GM19238 (cell line): ENCODE data around the gene FGF18.
"Not testable (repeated sequence)": the region's sequence is repeated elsewhere in the genome, so short reads cannot be mapped to it uniquely, and the experiment has no call there.

Experiments used
- DNase-seq: peaks from one replicate; pipeline ENCODE4 v3.0.0; 2011; ENCODE audit warnings: low spot score; ENCODE audit not compliant: insufficient read length

FGF18 gene

DNA sequence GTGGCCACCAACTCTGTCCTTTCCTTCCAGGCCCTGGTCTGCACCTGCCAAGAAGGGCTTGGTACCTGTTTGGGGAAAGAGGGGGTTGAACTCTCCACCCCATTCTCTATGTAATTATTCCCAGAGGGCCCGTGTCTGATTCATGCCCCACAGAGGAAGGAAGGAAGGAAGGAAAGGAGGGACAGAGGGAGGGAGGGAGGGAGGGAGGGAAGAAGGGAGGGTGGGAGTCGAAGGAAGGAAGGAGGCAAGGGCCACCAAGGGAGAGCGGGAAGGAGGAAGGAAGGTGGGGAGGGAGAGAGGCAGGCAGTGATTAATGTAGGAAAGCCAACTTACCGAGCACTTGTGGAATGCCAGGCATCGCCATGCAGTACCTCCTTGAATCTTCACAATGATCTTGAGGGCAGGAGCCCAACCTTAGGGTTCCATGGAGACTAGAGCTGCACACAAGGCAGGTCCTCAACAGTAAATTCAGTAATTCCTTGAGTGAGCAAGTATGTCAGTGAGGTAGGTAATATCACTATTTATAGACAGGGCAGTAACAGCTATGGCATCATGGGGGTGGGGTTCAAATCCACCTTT, 75.8 kb downstream of the FGF18 start:
- DNase-seq = no peak

DNA sequence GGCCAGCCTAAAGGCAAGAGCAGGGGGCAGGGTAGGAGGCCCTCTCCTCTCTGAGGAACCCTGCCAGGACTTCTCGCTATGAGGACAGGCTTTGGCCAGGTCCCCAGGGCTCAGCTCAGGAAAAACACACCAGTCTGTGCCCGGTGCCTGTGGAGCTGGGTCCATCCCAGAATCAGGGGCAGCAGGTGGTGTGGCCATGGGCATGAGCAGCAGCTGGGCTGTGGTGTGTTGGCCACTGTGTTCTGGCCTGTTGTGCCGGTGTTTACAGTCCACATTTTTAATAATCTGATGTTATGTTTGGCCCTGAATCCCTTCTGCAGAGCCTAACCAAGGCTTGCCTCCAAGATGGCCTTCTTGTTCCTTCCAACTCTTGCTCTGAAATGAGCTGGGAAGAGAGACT, 77.0 kb downstream of the FGF18 start:
- DNase-seq = no peak

DNA sequence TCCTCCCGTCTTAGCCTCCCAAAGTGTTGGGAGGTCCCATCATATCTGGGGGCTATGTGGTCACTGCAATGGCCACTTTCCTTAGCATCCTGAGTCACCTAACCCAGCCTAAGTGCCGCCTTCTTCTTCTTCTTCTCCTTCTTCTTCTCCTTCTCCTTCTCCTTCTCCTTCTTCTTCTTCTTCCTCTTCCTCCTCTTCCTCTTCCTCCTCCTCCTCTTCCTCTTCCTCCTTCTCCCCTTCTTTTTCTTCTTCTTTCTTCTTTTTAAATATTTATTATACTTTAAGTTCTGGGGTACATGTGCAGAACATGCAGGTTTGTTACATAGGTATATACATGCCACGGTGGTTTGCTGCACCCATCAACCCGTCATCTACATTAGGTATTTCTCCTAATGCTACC, 78.0 kb downstream of the FGF18 start:
- DNase-seq = not testable (repeated sequence)

DNA sequence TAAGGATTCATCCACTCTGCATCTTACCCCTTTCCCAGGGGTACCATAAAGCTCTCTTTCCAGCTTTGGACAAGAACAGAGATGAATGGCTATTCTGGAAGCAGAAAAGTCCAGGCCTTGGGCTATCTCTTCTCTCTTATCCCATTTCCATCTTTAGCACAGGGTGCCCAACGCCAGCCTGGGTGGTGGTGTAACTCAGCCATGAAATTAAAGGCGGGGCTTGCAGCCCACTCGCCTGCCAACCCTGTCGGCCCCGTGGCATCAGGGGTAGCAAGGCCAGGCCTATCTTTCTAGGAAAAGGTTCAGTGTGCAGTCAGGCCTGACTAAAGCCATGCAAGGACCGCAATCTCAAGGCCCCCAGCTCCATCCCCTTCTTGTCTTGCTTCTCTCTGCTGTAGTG, 78.7 kb downstream of the FGF18 start:
- no peak for DNase-seq

DNA sequence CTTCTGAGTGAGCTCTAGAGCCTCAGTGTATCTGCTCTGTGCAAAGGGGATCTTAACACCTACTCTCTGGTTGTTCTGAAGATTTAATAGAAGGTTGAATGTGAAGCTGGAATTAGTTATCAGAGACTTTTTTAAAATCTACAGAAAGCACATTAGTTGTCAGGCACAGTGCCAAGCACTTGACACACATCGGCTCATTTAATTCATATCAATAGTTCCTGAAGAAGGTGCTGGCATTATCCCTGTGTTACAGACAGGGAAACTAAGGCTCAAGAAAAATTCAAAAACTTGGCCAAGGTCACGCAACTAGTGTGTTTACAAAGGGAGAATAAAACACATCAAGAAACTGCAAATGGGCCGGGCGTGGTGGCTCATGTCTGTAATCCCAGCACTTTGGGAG, 80.2 kb downstream of the FGF18 start:
- DNase-seq = no peak

DNA sequence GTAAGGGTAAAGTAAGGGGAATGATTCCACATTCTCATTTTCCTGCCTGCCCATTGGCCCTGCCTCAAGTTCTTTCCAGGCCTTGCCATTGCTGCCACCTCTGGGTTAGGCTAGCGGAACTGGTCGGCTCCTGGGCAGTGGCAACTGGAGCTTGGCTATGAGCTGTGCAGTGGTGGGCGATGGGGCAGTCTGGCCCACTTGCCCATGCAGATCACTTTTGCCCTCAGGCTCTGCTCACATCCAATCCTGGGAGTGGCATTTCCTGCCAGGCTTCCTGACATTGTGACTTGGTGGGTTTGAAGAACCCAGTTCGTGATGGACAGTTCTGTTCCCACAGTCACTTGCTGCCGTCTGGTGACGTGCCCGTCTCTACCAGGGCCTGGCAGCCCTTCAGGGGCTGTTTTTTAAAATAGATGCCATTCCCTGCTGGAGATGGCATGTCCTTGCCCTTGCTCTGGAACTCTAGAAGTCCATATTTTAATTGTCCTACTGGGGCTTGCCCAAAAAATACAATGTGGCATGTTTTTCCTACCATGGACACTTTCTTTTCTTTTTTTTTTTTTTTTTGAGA, 86.1 kb downstream of the FGF18 start:
- no peak for DNase-seq

DNA sequence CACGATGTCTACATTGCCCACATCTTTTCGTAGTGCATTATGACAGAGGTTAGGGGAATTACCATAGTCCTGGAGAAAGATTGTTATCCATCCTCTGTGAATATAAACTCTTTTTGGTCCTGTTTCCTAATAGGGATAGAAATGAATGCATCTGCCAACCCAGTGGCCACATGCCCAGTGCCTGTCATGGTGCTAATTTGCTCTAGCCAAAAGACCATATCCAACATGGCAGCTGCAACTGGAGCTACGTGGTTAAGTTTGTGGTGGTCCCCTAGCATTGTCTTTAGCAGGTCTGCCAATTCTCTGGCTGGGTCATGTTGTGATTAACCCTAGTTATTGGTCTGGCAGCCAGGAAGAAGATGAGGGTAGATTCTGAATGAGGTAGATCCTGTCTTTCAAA, 87.5 kb downstream of the FGF18 start:
- DNase-seq = no peak
